ENCODE measurements around the gene NAALADL2. TPM values are rescaled to one million over a fixed set of nuclear protein-coding genes. Genes with fewer than 3 reads are reported as not detected.
A peak's percentile ranks its signal among the peaks of the same experiment; 100 is the strongest.

Gene NAALADL2
- total and polyA plus RNA-seq, 2 donors (not counting 1 experiment from before 2014, with no cell fraction given) = 8.8 to 11.6 TPM

GRCh38 chr3:175335229-175335628 lies 476.1 kb downstream of the NAALADL2 start:
- no peaks in the 10 kb centered on the region for H3K79me2 ChIP-seq (ENCODE audit: control insufficient read depth, insufficient read depth, low read length)
- no peak overlapping the region for H2AFZ ChIP-seq (ENCODE audit: low read length)
- H3K36me3 ChIP-seq (ENCODE audit: control insufficient read depth, insufficient read depth, low read length) = no peaks in the 10 kb centered on the region
- H3K4me2 ChIP-seq (ENCODE audit: extremely low read depth, insufficient read depth, low read length) = no peak overlapping the region
- H3K4me1 ChIP-seq (ENCODE audit: control insufficient read depth, extremely low read depth, insufficient read depth, low read length) = no peaks in the 10 kb centered on the region
- TF ChIP-seq CTCF (conservative IDR thresholded peaks at IDR 0.05 in 1 of 2, IDR thresholded peaks at IDR 0.05 in 1 of 2; ENCODE audit: low read depth in 1 of 2, low read length in 2 of 2) = no peak
- TF ChIP-seq EZH2 (IDR thresholded peaks at IDR 0.05; ENCODE audit: low read length, missing control alignments) = no peak
- no peak overlapping the region for H3K4me3 ChIP-seq (replicated peaks in 1 of 4; ENCODE audit: control extremely low read depth in 1 of 4, insufficient read depth in 1 of 4, low read depth in 3 of 4, low read length in 4 of 4)
- no peaks in the 10 kb centered on the region for H3K9me3 ChIP-seq (ENCODE audit: control insufficient read depth, insufficient read depth, low read depth, low read length)
- no peak overlapping the region for H3K9ac ChIP-seq (ENCODE audit: insufficient read depth, low read length)
- no peaks in the 10 kb centered on the region for H3K27me3 ChIP-seq (ENCODE audit: control insufficient read depth, insufficient read depth, low read length)
- H3K27ac ChIP-seq (ENCODE audit: insufficient read depth, low read length) = no peak overlapping the region
- peak in 1 of 2 donors; percentile 70 for DNase-seq (ENCODE audit: low read depth in 2 of 2)
- no peaks in the 10 kb centered on the region for H4K20me1 ChIP-seq (ENCODE audit: control insufficient read depth, extremely low read depth, insufficient read depth, low read length)

DNA sequence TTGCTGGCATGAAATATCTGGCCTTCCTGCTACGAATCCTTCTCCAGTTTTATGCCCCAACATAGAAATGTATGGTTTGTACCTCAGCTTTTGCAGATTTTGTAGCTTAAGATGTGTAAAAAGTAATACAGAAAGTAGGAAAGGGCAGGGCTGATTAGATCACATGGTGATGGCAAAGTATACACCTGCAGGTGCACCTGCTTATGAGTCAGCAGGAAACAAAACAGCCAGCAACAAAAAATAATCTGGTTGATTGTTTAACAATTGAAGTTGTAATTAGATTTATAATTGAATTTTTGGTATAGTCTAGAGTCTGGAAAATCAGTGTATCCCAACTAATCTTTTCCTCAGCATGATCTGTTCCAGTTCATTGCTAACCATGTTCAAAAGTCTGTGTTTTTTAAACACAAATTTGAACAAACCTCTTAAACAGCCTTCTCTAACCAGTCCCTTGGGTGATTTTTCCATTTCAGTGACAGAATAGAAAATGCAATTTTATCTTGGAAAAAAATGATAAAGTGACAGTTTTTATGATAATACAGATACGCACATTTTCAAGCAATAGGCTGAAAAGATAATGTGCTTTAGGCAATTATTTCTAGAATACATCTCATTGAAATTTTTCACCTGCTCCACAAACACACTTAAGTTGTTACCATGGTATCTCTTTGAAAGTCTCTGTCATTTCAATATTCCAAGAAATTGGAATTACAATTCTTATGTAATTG lies 477.4 kb downstream of the NAALADL2 start:
- Histone ChIP-seq H3K9ac (ENCODE audit: insufficient read depth, low read length) (no peak overlapping the region), H3K4me3 (replicated peaks in 1 of 4; ENCODE audit: control extremely low read depth in 1 of 4, insufficient read depth in 1 of 4, low read depth in 3 of 4, low read length in 4 of 4) (no peak overlapping the region), H3K9me3 (ENCODE audit: control insufficient read depth, insufficient read depth, low read depth, low read length) (no peaks in the 10 kb centered on the region)

GRCh38 chr3:175337631-175338030 lies 478.5 kb downstream of the NAALADL2 start:
- no peaks in the 10 kb centered on the region for H3K9me3 ChIP-seq (ENCODE audit: control insufficient read depth, insufficient read depth, low read depth, low read length)
- H4K20me1 ChIP-seq (ENCODE audit: control insufficient read depth, extremely low read depth, insufficient read depth, low read length) = no peaks in the 10 kb centered on the region
- H3K9ac ChIP-seq (ENCODE audit: insufficient read depth, low read length) = no peak overlapping the region
- no peaks in the 10 kb centered on the region for H3K27me3 ChIP-seq (ENCODE audit: control insufficient read depth, insufficient read depth, low read length)
- H3K27ac ChIP-seq (ENCODE audit: insufficient read depth, low read length) = no peak overlapping the region
- no peak overlapping the region for H2AFZ ChIP-seq (ENCODE audit: low read length)
- TF ChIP-seq CTCF (conservative IDR thresholded peaks at IDR 0.05 in 1 of 2, IDR thresholded peaks at IDR 0.05 in 1 of 2; ENCODE audit: low read depth in 1 of 2, low read length in 2 of 2) (no peak), EZH2 (IDR thresholded peaks at IDR 0.05; ENCODE audit: low read length, missing control alignments) (no peak)
- no peaks in the 10 kb centered on the region for H3K79me2 ChIP-seq (ENCODE audit: control insufficient read depth, insufficient read depth, low read length)
- no peak for DNase-seq (ENCODE audit: low read depth in 2 of 2)
- no peak overlapping the region for H3K4me3 ChIP-seq (replicated peaks in 1 of 4; ENCODE audit: control extremely low read depth in 1 of 4, insufficient read depth in 1 of 4, low read depth in 3 of 4, low read length in 4 of 4)
- no peaks in the 10 kb centered on the region for H3K4me1 ChIP-seq (ENCODE audit: control insufficient read depth, extremely low read depth, insufficient read depth, low read length)
- no peaks in the 10 kb centered on the region for H3K36me3 ChIP-seq (ENCODE audit: control insufficient read depth, insufficient read depth, low read length)
- H3K4me2 ChIP-seq (ENCODE audit: extremely low read depth, insufficient read depth, low read length) = no peak overlapping the region

More for the DNA sequence above, 477.4 kb downstream of the NAALADL2 start:
- H3K4me1 ChIP-seq (ENCODE audit: control insufficient read depth, extremely low read depth, insufficient read depth, low read length) = no peaks in the 10 kb centered on the region
- no peak overlapping the region for H2AFZ ChIP-seq (ENCODE audit: low read length)
- H4K20me1 ChIP-seq (ENCODE audit: control insufficient read depth, extremely low read depth, insufficient read depth, low read length) = no peaks in the 10 kb centered on the region
- H3K27me3 ChIP-seq (ENCODE audit: control insufficient read depth, insufficient read depth, low read length) = no peaks in the 10 kb centered on the region
- no peak overlapping the region for H3K4me2 ChIP-seq (ENCODE audit: extremely low read depth, insufficient read depth, low read length)
- no peaks in the 10 kb centered on the region for H3K36me3 ChIP-seq (ENCODE audit: control insufficient read depth, insufficient read depth, low read length)
- no peak overlapping the region for H3K27ac ChIP-seq (ENCODE audit: insufficient read depth, low read length)
- no peak for TF ChIP-seq CTCF (conservative IDR thresholded peaks at IDR 0.05 in 1 of 2, IDR thresholded peaks at IDR 0.05 in 1 of 2; ENCODE audit: low read depth in 1 of 2, low read length in 2 of 2)
- TF ChIP-seq EZH2 (IDR thresholded peaks at IDR 0.05; ENCODE audit: low read length, missing control alignments) = no peak
- H3K79me2 ChIP-seq (ENCODE audit: control insufficient read depth, insufficient read depth, low read length) = no peaks in the 10 kb centered on the region
- no peak for DNase-seq (ENCODE audit: low read depth in 2 of 2)
